Measurements from ENCODE around the gene CD7.

The CD7 gene

DNA sequence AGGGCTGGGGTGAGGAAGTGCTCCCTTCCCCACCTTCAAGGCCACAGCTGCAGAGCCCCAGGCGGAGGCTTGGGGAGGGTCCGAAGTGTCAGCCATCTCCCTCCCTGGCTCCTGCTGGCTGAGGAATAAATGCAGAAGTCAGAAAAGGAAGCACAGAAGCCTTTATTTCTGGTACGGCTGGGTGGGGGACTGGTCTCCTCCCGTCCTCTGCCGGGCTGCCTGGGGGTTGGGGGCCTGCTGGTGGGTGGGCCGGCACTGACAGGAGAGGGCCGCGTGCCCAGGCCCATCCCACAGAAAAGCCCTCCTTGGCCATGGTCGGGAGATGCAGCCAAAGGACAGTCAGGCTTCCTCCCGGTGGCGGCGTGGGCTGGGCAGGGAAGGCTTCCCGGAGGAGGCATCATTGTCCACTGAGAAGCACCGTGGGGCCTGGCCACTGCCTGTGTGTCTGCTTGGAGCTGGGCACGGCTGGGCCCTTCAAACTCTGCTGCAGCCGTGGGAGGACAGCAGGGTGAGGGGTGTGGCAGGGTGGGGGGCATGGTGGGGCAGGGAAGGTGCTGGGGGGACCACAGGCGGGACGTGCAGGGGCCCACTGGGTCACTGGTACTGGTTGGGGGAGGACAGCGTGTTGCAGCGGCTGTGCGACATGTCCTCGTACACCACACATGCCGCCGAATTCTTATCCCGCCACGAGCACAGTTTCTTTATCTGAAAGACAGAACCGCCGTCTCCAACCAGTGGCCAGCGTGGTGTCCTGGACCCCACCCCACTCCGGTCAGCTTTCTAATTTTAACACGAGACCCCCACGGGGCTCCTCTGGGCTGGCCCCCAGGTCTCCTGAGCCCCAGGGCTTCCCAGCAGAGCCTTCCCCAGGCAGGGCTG lies 2.4 kb downstream of the CD7 start:
- DNase-seq (ENCODE audit: low spot score) = no peak

DNA sequence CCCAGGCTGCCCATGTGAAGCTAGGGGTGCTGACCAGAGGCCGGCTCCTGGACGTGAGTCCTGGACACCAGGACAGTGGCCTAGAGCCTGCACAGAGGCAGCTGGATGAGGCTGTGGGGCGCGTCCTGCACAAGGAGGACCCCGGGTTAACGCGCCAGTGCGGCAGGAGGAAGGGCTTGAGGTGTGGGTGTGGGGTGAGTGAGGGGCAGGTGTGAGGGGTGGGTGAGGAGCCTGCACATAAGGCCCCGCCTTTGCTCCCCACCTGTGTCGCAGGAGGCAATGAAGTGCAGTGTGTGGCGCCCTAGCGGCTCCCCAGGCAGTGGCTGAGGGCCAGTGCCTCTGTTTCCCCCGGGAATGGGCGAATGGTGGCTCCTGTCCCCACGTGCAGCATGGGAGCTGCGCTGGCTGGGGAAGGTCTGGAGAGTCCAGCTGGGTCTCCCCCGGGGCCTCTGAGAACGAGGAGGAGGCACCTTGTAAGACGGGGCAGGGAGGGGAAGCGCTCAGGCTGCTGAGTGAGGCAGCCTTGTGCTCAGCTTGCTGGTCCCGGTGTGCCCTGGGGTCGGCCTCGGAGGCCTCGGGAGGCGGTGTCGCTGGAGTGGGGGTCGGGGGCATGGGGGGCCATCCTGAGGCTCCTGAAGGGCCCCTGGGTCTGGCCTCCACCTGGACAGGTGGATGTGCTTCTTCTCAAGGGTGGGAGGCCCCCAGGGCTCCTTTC lies 3.2 kb downstream of the CD7 start:
- DNase-seq (ENCODE audit: low spot score) = no peak

DNA sequence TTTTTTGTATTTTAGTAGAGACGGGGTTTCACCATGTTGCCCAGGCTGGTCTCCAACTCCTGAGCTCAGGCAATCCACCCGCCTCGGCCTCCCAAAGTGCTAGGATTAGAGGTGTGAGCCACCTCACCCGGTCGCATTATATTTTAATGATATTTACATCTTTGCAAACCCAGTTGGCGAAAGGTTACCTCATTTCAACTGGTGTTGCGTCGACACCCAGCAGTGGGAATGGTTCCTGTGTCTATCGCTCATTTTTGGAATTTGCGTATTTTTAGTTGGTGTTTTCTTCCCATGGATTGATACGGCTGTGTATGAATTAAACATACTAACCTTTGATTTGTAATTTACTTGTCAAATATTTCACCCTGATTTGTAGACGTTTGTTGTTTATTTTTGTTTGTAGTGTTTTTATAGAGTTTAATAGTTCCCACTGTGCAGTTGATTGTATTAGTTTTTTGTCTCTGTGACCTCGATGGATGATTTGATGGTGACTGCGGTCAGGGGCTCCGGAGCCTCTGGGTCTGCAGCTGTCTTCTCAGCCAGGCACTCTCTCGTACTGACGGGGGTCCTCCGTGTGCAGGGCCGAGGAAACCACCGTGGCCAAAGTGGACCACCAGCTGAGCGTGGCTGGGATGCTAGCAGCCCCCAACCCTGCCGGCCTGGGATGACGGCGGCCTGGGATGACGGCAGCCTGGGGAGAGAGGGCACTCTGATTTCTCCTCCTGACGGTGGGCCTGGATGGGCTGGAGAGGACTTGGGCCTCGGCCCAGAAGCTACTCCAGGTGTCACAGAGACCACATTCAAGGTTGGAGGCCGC lies 4.0 kb downstream of the CD7 start:
- no peak for DNase-seq (ENCODE audit: low spot score)

DNA sequence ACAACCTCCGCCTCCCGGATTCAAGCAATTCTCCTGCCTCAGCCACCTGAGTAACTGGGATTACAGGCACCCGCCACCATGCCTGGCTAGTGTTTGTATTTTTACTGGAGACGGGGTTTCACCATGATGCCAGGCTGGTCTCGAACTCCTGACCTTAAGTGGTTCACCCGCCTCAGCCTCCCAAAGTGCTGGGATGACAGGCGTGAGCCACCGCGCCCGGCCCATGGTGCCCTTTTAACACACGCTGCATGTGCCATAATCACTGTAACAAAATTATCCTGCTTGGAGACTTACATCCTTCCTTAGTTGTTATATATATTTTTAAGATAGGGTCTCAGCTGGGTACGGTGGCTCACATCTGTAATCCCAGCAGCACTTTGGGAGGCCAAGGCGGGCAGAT lies 5.4 kb downstream of the CD7 start:
- DNase-seq (ENCODE audit: low spot score) = no peak

DNA sequence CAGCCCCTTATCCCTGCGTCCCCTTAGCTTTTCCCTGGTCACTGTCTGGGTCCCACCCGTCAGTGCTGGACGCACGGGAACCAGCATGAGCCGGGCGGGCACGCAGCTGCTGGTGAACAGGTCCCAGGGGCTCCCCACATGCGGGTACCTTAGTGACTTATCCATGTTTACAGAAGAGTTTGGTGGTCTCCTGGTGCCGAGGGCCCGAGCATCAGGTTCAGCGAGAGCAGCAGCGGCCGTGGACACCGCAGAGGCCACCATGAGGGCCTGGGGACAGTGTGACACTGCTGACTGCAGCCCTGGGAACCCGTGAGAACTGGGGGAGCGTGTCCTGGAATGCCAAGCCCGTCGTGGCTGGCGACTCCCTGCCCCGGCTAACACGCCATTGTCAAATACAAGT lies 6.5 kb downstream of the CD7 start:
- no peak for DNase-seq (ENCODE audit: low spot score)

DNA sequence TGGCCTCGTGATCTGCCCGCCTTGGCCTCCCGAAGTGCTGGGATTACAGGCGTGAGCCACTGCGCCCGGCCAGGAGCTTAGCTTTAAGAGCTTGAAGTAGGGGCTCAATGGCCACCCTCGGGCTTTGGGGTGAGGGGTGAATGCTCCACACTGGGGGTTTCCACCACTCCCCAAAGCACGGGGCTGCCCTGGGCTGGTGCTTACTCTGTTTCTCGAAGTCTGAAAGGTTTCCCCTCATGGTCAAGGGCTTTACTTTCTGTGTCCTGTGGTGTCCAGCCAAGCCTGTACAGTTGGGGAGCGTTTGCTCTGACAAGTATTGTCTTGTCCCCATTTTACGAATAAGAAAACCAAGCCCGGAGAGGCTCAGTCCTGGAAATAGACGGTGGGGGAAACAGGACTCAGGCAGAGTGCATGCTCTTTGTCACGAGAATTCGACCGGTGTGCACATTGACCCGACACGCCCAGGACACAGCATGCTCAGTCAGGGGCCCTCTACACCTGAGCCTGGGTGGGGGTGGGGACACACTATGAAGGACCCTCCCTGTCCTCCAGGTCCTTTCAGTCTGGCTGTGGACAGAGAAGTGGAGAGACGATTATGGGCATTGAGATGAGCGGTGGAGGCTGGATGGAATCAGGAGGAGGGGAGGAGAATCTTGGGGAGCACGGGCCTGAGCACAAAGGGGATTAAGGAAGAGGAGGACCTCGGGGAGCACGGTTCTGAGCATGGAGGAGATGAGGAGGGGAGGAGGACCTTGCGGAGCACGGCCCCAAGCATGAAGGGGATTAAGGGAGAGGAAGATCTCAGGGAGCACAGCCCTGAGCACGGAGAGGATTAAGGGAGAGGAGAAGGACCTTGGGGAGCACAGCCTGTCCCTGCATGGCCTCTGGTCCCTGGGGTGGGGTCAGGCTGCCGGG lies 7.5 kb downstream of the CD7 start:
- DNase-seq (ENCODE audit: low spot score) = no peak

DNA sequence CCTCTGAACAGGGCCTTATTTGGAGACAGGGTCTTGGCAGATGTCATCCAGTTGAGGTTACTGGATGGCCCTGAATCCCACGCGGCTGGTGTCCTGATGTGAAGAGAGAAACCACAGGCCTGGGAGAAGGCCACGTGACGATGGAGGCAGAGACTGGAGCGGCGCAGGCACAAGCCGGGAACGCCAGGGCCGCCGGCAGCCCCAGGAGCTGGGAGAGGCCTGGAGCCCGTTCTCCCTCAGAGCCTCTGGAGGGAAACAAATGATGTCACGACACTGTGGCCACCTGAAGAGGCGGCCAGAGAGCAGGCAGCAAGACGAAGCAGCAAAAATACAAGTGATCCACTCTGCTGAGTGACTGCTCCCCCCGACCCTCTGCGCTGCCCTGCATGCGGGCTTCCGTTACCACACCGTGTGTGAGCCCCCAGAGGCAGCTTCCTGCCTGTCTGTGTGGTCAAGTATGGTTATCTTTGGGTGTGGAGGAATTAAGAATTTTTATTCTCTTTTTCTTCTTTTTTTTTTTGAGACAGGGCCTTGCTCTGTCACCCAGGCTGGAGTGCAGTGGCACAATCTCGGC lies 11.6 kb downstream of the CD7 start:
- DNase-seq (ENCODE audit: low spot score) = no peak

DNA sequence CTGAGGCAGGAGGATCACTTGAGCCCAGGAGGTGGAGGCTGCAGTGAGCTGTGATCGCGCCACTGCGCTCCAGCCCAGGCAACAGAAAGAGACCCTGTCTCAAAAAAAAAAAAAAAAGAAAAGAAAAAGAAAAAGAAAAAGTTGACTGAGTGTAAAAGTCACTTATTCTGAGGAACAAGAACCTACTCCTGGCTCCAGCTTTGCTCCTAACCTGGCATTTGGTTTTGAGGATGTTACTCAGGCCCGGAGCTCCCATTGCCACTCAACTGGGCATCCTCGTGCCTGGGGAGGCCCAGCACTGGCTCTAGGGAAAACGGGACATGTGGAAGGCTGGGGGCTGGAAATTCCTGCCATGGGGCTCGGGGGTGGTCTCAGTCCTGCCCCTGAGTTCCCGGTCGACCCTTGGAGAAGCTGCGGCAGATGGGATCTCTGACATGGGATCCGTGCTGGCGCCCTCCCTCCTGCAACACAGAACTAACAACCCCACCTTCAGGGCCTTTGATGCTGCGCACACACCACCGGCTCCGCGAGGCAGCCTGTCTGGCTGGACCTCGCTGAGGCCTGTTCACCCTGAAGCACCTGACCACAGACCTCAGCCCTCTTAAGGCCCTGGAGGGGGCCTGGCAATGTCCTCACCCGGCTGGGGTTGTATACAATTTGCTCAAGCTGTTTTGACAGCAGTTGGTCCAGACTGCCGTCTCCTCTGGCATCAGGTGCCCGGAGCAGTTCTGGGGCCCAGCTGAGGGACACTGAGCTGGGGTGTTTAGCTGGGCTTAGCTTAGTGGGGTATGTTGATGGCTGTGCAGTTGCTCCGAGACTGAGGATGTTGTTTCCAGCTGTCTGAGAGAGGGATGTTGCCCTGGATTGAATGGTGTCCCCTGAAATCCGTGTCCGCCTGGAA lies 12.3 kb downstream of the CD7 start:
- DNase-seq (ENCODE audit: low spot score) = no peak

DNA sequence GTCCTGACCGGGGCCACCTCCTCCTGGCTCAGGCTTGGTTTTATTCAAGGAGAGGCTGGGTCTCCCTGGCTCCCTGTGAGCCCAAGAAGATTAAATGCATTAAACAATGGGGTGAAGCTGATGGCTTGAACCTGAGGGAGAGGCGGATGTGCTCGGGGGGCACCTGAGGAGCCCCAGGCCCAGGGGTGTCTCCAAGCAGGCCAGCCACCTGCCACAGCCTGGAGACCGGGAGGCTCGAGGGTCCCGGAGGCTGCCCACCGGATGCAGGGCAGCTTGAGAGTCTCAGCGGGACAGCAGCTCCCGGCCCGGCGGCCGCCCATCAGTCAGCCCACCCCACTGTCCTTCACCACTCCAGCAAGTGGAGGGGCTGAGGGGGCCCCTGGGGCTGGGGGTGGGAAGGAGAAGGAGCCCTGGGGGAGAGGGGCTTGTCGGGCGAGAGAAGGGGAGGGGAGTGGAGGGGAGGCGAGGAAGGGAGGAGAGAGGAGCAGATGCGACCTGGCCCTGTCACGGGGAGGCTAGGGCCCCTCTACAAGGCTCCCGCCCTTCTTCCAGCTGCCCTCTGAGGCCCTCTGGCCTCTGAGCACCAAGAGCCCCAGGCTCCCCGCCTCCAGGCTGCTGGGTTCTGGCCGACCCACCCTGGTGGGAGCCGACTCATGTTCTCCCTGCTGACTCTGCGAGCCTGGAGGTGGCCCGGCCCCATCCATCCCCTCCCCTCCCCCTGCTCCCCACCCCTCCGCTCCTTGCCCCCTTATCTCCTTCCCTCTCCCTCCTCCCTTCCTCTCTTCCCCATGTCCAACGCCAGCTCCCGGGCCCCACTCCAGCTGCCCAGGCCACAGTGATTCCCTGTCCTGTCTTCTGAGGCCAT lies 13.2 kb downstream of the CD7 start:
- no peak for DNase-seq (ENCODE audit: low spot score)

DNA sequence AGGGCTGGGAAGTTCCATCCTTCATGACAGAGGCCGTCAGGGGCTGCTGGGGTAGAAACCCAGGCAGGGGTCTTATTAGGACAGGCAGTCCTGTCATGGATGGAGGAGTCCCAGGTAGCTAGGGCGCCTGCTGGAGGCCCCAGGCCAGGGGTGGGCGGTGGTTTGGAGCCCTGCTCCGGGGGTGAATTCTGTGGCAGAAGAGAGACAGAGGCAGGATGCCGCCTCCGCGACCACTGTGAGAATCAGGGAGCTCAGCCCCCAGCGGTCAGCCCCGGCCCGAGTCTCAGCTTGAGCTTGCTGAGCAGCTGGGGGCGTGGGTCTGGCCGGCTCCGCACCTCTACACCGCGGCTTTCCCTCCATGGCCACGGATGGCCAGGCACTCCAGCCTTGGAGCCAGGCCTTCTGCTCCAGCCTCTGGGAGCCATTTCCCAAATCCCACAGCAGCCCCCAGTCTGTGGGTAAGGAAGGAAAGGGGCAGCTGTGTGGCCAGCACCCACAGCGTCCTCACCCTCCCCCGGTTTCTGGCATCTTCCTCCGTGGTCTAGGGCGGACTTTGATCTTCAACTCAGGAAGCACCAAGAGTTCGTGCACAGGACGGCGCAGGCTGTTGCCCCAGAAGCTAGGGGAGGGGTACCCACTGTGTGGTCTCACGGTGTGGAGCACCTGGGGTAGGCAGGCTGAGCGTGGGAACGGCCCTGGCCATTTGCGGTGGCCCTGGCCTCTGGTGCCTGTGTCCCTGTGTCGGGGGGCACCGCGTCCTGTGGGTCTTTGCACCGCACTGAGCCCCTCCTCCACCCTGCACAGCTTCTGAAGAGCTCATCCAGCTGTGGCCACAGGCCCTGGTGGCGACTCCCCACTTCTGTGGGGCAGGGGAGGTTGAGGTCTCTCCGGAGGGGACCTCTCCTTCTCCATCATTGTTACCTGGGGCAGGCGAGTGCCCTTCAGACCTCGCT lies 14.1 kb downstream of the CD7 start:
- DNase-seq (ENCODE audit: low spot score) = no peak

DNA sequence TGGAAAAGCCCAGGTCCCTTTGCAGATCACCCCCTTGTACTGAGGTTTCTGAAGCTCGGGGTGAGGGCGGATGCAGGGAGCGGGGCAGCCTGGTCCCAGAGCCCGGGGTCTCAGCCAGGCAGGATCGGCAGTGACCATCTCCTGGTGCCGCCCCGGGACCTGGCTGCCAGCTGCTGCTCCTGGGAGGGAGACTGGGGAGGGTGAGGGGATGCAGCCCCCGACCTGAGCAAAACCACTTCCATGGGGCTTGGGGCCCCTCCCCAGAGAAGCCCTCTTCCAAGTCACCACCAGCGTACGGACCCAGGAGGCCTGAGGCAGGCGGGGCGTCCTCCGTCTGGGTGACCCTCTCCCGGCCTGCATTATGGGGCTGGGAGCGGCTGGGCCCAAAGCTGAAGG lies 14.8 kb downstream of the CD7 start:
- DNase-seq (ENCODE audit: low spot score) = no peak

DNA sequence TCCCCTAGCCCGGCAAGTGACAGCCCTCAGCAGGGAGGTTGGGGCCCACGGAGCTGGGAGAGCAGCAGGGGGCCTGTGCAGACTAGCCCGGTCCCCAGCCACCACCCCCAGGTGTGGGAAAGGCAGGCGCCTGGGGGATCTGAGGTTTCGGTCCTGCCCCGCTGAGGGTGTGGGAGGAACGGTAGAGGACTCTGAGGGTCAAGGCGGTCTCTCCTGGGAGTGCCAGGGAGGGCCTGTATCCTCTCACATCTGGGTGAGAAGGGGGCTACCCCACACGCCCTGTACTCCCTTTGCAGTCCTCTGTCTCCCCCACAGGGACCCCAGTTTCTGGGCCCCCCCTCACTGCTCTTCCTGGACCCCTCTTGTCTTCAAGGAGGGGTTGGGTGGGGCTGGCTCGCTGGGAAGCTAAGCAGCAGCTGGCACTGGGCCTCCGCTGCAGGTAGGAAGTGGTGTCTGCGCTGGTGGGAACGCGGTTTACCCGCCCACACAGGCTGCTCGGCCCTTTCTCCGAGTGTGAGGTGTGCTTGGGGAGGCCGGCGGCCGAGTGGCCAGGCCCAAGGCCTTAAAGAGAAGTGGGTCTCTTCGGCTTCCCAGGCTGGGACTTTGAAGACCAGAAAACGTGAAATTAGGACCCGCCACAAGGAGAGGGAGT lies 15.4 kb downstream of the CD7 start:
- DNase-seq (ENCODE audit: low spot score) = no peak

DNA sequence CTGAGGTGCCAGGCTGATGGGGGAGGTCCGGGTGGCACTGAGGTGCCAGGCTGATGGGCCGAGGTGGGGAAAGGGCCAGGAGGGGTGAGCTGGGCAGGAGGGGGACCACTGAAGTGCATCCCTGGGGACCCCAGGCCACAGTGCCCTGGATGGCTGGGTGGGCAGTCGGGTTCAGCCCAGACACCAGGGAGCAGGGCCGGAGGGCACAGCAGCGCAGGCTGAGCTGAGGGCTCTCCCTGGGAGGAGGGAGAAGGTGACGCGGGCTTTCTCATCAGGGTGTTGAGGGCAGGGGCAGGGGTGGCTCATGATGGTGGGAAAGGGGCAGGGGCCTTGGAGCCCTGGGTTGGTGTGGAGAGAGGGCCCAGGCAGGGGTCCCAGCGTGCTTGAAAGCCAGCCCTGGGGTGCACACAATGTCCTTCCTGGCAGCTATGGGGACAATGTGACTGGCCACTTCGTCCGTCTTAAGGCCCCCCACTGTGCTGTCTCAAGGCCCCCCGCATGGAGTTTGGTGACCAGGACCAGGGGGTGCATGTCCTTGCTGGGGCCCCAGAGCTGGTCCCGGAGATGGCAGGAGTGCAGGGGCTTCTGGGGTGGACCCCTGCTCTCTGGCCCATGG lies 16.0 kb downstream of the CD7 start:
- no peak for DNase-seq (ENCODE audit: low spot score)

DNA sequence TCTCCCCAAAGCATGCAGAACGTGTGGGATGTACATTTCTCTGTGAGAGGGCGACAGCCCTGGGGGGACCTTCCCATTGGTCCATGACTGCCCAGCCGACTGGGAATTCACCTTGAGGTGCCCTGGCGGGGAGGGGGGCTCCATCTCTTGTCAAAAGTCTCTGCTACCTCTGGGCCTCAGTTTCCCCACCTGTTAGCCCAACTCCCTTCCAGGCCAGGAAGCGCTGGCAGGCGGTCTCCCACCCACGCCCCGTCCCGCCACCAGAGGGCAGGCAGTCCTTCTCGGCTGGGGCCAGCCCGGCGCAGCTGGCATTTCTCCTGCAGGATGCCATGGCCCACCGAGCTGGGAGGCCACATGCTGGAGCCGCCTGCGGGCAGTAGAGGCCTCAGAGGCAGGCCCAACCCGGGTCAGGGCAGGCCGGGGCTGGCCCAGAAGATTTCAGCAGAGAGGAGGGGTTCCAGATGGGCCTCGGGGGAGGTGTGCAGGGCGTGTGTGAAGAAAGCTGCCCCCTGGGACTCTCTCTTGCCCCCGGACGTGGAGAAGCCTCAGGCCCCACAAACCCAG lies 16.6 kb downstream of the CD7 start:
- DNase-seq (ENCODE audit: low spot score) = peak; percentile 84

DNA sequence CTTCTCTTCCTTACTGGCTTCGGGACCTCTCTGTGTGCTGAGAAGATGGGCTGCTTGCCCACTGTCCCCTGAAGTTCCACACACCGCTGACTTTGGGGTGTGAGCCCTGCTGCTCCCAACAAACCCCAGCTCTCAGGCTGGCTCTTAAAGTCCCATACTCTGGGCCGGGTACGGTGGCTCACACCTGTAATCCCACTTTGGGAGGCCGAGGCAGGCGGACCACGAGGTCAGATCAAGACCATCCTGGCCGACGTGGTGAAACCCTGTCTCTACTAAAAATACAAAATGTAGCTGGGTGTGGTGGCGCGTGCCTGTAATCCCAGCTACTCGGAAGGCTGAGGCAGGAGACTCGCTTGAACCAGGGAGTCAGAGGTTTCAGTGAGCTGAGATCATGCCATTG lies 17.2 kb downstream of the CD7 start:
- DNase-seq (ENCODE audit: low spot score) = no peak

DNA sequence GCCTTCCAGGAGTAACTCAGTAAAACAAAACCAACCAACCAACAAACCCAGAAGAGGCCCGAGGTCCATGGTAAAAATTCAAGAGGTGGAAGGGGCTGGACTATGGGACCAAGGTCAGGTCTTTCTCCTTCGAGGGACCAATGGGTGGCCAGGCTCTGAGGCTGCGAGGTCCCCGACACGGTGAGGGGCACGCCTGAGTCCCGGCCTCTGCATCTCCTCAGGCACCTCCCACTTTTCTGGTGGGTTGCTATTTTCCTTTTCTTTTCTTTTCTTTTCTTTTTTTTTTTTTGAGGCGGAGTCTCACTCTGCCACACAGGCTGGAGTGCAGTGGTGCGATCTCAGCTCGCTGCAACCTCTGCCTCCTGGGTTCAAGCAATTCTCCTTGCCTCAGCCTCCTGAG lies 18.0 kb downstream of the CD7 start:
- DNase-seq (ENCODE audit: low spot score) = no peak
